ENCODE data around the gene UBE2V1.

DNA sequence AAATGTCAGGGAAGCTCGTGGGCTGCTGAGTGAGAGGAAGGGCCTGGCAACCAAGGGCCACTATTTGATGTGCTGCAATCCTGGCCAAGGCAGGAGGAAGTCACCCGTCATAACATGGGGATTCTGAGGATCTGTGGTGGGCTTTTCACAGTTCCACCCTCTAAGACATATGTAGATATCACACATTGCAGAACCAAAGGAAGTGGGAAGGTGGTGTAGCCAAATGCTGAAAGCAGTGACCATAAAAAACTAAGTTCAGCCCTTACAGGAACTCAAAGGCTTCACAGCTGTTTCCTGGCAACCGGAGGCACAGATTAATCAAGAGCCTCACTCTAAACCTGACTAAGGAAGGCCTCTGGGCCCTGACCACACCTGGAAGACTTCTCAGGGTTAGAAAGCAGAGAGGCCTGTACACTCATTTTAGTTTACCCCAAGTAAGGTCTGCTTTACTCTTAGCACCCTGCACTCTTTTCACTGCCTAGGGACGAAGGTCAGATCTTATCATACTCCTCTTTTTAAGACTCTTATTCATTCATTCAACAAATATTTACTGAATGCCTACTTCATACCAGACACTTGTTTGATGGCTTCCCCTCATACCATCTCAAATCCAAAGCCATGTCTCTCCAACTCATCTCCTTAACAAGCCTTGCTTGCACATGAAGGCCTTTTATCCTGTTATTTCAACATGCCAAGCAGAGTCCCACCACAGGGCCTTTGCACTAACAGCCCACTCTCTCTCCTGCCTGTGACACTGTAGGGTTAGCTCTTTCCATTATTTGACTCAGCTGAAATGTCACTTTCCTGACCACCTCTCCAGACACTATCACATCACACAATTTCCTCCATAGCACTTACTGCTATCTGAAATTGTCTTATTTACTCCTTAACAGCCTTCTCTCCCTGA, 2.6 kb downstream of the UBE2V1 start:
- TF ChIP-seq, protein P1, sequence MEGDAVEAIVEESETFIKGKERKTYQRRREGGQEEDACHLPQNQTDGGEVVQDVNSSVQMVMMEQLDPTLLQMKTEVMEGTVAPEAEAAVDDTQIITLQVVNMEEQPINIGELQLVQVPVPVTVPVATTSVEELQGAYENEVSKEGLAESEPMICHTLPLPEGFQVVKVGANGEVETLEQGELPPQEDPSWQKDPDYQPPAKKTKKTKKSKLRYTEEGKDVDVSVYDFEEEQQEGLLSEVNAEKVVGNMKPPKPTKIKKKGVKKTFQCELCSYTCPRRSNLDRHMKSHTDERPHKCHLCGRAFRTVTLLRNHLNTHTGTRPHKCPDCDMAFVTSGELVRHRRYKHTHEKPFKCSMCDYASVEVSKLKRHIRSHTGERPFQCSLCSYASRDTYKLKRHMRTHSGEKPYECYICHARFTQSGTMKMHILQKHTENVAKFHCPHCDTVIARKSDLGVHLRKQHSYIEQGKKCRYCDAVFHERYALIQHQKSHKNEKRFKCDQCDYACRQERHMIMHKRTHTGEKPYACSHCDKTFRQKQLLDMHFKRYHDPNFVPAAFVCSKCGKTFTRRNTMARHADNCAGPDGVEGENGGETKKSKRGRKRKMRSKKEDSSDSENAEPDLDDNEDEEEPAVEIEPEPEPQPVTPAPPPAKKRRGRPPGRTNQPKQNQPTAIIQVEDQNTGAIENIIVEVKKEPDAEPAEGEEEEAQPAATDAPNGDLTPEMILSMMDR (IDR thresholded peaks at IDR 0.05; ENCODE audit: poor library complexity) = no peak
- TF ChIP-seq EZH2phosphoT487 (IDR thresholded peaks at IDR 0.05; ENCODE audit: low read depth, severe bottlenecking, unreplicated experiment) = no peak
- no peak for TF ChIP-seq EZH2 (IDR thresholded peaks at IDR 0.05; ENCODE audit: borderline replicate concordance)
